ENCODE data around the gene R3HDM2.

- no peak for TF ChIP-seq GATA3 (IDR thresholded peaks at IDR 0.05; ENCODE audit: low read depth, low read length)
- no peak for TF ChIP-seq GATA2 (IDR thresholded peaks at IDR 0.05; ENCODE audit: low read depth, low read length)
Observed at GRCh38 chr12:57236201-57236924, 194.5 kb downstream of the R3HDM2 start.

Measured in SH-SY5Y (cell line).